PFSK-1 (cell line): Measurements from ENCODE around the gene SPATS2L.

Experiments used
- FOXP2 ChIP-seq: optimal IDR thresholded peaks from 2 replicates; pipeline ENCODE3; 2011; ENCODE audit warnings: borderline replicate concordance, control low read depth, inconsistent platforms; ENCODE audit not compliant: insufficient read depth; ENCODE audit errors: extremely low read length, extremely low read depth
- POLR2AphosphoS5 ChIP-seq: IDR thresholded peaks from 2 replicates; pipeline ENCODE4 v1.6.1; 2012; ENCODE audit warnings: low read depth, mild to moderate bottlenecking, control low read depth, low read length, moderate library complexity
- SIN3A ChIP-seq: IDR thresholded peaks from 2 replicates; pipeline ENCODE4 v1.6.1; 2012; ENCODE audit warnings: mild to moderate bottlenecking, low read length, moderate library complexity, borderline replicate concordance; ENCODE audit not compliant: insufficient read depth
- TAF1 ChIP-seq: IDR thresholded peaks from 2 replicates; pipeline ENCODE4 v1.6.1; 2012; ENCODE audit warnings: low read length, control low read depth, borderline replicate concordance; ENCODE audit not compliant: insufficient read depth
- TF ChIP-seq, protein P1 (sequence below), 2 experiments: IDR thresholded peaks; 2 replicates each; pipeline versions ENCODE4 v1.6.1 to v1.8.0; 2011 to 2012; ENCODE audit warnings: low read depth in 2 of 2, low read length in 2 of 2, control low read depth in 1 of 2, inconsistent platforms in 1 of 2, mild to moderate bottlenecking in 1 of 2, moderate library complexity in 1 of 2; ENCODE audit not compliant: insufficient read depth in 1 of 2

DNA sequence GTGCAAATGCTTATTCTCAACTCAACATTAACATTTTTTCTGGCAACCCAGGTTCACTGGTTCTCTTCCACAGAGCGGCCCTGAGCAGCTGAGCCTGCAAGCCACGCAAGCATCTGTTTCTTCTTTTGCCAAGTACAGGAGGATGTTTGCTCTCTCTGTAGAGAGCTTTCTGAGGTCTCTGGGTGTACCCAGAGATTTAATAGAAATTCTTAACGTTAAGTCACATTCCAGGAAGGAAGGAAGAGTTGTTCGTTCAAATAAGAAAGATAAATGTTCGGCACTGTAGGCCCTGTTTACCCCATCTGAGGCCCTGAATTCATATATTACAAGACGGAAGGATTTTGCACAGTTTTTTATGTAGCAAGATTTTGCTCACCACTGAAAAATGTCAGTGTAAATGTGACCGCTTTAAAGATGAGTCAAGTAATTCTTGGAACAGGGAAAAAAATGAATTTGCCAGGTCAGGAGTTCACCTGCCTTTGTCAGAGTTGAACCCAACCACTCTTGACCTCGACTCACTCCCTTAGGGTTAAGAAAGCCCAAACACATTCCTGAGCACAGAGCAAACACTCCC lies 173.3 kb downstream of the SPATS2L start:
- TF ChIP-seq SIN3A (no peak), TAF1 (no peak), POLR2AphosphoS5 (no peak), FOXP2 (no peak)
- TF ChIP-seq, protein P1, sequence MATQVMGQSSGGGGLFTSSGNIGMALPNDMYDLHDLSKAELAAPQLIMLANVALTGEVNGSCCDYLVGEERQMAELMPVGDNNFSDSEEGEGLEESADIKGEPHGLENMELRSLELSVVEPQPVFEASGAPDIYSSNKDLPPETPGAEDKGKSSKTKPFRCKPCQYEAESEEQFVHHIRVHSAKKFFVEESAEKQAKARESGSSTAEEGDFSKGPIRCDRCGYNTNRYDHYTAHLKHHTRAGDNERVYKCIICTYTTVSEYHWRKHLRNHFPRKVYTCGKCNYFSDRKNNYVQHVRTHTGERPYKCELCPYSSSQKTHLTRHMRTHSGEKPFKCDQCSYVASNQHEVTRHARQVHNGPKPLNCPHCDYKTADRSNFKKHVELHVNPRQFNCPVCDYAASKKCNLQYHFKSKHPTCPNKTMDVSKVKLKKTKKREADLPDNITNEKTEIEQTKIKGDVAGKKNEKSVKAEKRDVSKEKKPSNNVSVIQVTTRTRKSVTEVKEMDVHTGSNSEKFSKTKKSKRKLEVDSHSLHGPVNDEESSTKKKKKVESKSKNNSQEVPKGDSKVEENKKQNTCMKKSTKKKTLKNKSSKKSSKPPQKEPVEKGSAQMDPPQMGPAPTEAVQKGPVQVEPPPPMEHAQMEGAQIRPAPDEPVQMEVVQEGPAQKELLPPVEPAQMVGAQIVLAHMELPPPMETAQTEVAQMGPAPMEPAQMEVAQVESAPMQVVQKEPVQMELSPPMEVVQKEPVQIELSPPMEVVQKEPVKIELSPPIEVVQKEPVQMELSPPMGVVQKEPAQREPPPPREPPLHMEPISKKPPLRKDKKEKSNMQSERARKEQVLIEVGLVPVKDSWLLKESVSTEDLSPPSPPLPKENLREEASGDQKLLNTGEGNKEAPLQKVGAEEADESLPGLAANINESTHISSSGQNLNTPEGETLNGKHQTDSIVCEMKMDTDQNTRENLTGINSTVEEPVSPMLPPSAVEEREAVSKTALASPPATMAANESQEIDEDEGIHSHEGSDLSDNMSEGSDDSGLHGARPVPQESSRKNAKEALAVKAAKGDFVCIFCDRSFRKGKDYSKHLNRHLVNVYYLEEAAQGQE (IDR thresholded peaks at IDR 0.05; ENCODE audit: insufficient read depth in 1 of 2, low read depth in 2 of 2, low read length in 2 of 2) = no peak
